GM19455 (cell line): Measurements from ENCODE around the gene HSBP1L1.
A peak's percentile ranks its signal among the peaks of the same experiment; 100 is the strongest.
"Not testable (repeated sequence)": the region's sequence is repeated elsewhere in the genome, so short reads cannot be mapped to it uniquely, and the experiment has no call there.

ENCODE experiments used
- ATAC-seq: cut with Tn5 transposase; IDR thresholded peaks from one replicate; pipeline ENCODE4 v1.9.1; 2021; ENCODE audit not compliant: unreplicated experiment

The HSBP1L1 gene

GRCh38 chr18:79960161-79960801, 4.2 kb upstream of the HSBP1L1 start:
- not testable (repeated sequence) for ATAC-seq

GRCh38 chr18:79960921-79961526, 3.4 kb upstream of the HSBP1L1 start:
- ATAC-seq: no peak

GRCh38 chr18:79961527-79962291, 2.7 kb upstream of the HSBP1L1 start:
- no peak for ATAC-seq

GRCh38 chr18:79962311-79962710, 2.1 kb upstream of the HSBP1L1 start:
- no peak for ATAC-seq

GRCh38 chr18:79962835-79963657, 1.4 kb upstream of the HSBP1L1 start:
- peak; percentile 68 for ATAC-seq

- no peak for ATAC-seq
These were observed 649 bp upstream of the HSBP1L1 start for GRCh38 chr18:79963658-79964329.

- no peak for ATAC-seq
These were observed 868 bp downstream of the HSBP1L1 start for GRCh38 chr18:79965119-79965902.

GRCh38 chr18:79970419-79971133, 6.1 kb downstream of the HSBP1L1 start:
- ATAC-seq: no peak

- no peak for ATAC-seq
These were observed 6.9 kb downstream of the HSBP1L1 start for GRCh38 chr18:79971211-79971952.

GRCh38 chr18:79971986-79972385, 7.5 kb downstream of the HSBP1L1 start:
- no peak for ATAC-seq

- no peak for ATAC-seq
These were observed 8.3 kb downstream of the HSBP1L1 start for GRCh38 chr18:79972720-79973119.

GRCh38 chr18:79973517-79973916, 9.1 kb downstream of the HSBP1L1 start:
- no peak for ATAC-seq

GRCh38 chr18:79974025-79974654, 9.7 kb downstream of the HSBP1L1 start:
- ATAC-seq: no peak

- no peak for ATAC-seq
These were observed 10.6 kb downstream of the HSBP1L1 start for GRCh38 chr18:79975043-79975442.

- ATAC-seq: no peak
These were observed 11.7 kb downstream of the HSBP1L1 start for GRCh38 chr18:79975985-79976680.

- ATAC-seq: no peak
These were observed 15.4 kb downstream of the HSBP1L1 start for GRCh38 chr18:79979843-79980242.

- no peak for ATAC-seq
These were observed 16.1 kb downstream of the HSBP1L1 start for GRCh38 chr18:79980585-79980984.

- ATAC-seq: no peak
These were observed 18.3 kb downstream of the HSBP1L1 start for GRCh38 chr18:79982736-79983135.
